GM18861 (cell line): ENCODE results near the gene CACNA1B.
"Not testable (repeated sequence)": the region's sequence is repeated elsewhere in the genome, so short reads cannot be mapped to it uniquely, and the experiment has no call there.

Experiments
- ATAC-seq: cut with Tn5 transposase; IDR thresholded peaks from one replicate; pipeline ENCODE4 v1.9.1; 2021; ENCODE audit not compliant: unreplicated experiment

The CACNA1B gene

GRCh38 chr9:138111607-138112006 lies 234.0 kb downstream of the CACNA1B start:
- ATAC-seq, result no peak

- ATAC-seq, result no peak
Measured at GRCh38 chr9:138112090-138112748, 234.6 kb downstream of the CACNA1B start.

GRCh38 chr9:138112791-138113600 lies 235.4 kb downstream of the CACNA1B start:
- ATAC-seq, result no peak

- ATAC-seq, result not testable (repeated sequence)
Measured at GRCh38 chr9:138113701-138114325, 236.2 kb downstream of the CACNA1B start.

- no peak for ATAC-seq
Measured at GRCh38 chr9:138114501-138115245, 237.1 kb downstream of the CACNA1B start.

GRCh38 chr9:138115506-138115905 lies 237.9 kb downstream of the CACNA1B start:
- ATAC-seq, result no peak

GRCh38 chr9:138116521-138116920 lies 238.9 kb downstream of the CACNA1B start:
- no peak for ATAC-seq

GRCh38 chr9:138117101-138117750 lies 239.6 kb downstream of the CACNA1B start:
- no peak for ATAC-seq

GRCh38 chr9:138117836-138118235 lies 240.3 kb downstream of the CACNA1B start:
- no peak for ATAC-seq

GRCh38 chr9:138118601-138119071 lies 241.1 kb downstream of the CACNA1B start:
- no peak for ATAC-seq

GRCh38 chr9:138119202-138120027 lies 241.8 kb downstream of the CACNA1B start:
- no peak for ATAC-seq

- ATAC-seq, result no peak
Measured at GRCh38 chr9:138120072-138120471, 242.5 kb downstream of the CACNA1B start.

- no peak for ATAC-seq
Measured at GRCh38 chr9:138120511-138121437, 243.2 kb downstream of the CACNA1B start.

GRCh38 chr9:138121438-138122050 lies 244.0 kb downstream of the CACNA1B start:
- ATAC-seq, result no peak

- ATAC-seq, result no peak
Measured at GRCh38 chr9:138122201-138122600, 244.6 kb downstream of the CACNA1B start.

- no peak for ATAC-seq
Measured at GRCh38 chr9:138122676-138123075, 245.1 kb downstream of the CACNA1B start.

GRCh38 chr9:138123086-138123485 lies 245.5 kb downstream of the CACNA1B start:
- no peak for ATAC-seq
